GM18907 (cell line): Measurements from ENCODE around the gene ENGASE.

Source experiments
- ATAC-seq: cut with Tn5 transposase; IDR thresholded peaks from one replicate; pipeline ENCODE4 v1.9.1; 2021; ENCODE audit warnings: mild to moderate bottlenecking, moderate library complexity; ENCODE audit not compliant: unreplicated experiment

The ENGASE gene

DNA sequence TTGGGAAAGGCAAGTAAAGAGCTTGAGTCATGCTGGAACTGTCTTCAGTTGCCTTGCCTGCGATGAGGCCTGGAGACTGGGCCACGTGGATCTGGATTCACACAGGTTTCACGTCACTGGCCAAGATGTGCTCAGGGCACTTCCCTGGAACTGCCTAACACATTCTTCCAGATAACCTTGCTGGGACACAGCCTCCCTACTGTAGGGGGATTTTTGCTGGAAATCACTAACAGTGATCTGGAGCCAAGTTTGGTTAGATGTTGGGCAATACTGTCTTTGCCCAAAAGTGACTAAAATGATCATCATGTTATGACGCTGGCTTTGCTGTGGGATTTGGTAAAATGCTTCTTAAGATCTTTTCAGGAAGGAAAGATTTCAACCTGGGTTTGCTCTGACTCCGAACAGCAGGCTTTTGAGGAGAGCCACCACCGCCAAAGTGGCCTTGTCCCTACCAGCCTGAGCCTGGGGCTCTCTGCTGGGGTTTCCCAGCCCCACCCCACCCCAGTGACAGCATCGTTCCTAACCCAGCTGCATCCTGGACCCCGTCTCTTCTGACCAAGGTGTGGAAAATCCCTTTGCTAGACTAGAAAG, 36.0 kb upstream of the ENGASE start:
- no peak for ATAC-seq

DNA sequence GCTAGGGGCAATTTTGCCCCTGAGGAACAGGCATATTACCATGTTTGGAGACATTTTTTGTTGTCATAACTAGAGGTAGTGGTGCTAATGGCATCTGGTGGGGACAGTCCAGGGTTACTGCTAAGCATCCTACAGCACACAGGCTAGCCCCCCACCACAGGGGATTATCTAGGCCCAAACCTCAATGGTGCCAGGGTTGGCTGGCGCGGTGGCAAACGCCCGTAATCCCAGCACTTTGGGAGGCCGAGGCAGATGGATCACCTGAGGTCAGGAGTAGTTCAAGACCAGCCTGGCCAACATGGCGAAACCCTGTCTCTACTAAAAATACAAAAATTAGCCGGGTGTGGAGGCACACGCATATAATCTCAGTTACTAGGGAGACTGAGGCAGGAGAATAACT, 35.5 kb upstream of the ENGASE start:
- ATAC-seq, result no peak

DNA sequence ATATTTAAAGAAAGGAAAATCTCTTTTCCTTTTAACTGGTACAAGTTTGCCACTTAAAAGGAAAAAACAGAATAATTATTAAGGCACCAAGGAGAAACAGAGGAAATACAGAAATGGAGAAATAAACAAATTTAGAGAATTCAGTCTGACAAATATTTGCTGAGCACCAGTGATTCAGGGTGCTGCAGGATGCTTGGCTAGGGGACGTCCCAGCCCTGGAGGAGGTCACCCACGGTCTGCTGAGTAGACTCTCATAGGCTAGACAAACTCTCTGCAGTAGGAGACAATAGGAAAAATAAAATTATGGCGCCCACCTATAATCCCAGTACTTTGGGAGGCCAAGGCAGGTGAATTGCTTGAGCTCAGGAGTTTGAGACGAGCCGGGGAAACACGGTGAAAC, 34.7 kb upstream of the ENGASE start:
- ATAC-seq, result no peak

DNA sequence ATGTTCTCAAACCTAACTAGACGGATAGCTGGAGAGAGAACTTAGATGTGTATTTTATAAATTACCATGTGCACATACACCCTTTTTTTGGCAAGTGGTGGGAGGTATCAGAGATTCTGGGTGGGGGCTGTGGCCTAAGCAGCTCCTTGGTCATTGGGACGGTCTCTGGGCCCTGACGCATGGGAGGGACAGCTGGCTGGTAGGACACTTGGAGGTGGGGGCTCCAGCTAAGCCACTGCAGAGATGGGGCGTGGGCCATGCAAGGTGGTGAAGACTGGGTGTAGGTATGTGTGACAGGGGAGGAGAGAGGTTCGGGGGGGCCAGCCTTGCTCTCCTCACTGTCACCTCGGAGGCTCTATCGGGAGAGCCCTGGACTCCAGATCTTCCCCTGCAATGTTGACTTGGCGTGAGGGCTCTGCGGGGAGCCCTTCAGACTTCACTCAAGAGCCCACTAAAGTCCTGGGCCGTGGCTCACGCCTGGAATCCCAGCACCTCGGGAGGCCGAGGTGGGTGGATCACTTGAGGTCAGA, 33.5 kb upstream of the ENGASE start:
- ATAC-seq, result no peak

DNA sequence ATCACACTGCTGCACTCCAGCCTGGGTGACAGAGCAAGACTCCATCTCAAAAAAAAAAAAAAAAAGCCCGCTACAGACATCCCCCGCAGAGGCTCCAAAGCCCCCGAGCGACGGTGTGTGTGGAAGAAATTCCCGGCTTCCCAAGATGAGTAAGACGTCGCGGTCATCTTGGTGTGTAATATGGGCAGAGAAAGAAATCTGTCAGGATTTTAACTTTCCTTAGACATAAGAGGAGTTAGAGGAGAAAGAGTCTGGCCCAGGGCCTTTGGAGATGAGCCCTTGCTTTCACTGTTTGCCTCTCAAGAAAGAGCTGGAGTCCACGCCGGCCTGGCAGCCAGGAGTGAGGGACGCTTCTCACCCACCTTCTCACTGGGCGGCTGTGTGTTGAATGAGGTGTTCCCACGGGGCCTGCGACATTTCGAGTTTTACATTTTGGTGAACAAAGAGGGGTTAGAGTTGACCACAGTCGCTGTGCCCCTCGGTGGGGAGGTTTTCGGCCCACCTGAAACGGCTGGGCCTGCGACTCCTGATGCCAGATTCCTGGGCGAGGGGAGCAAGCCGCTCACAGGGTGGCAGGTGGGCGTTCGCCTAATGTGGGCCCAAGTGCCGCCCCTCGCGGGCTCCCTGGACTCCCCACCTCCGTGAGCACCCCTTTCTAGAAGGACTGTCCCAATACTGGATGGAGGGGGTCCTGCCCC, 32.8 kb upstream of the ENGASE start:
- no peak for ATAC-seq

DNA sequence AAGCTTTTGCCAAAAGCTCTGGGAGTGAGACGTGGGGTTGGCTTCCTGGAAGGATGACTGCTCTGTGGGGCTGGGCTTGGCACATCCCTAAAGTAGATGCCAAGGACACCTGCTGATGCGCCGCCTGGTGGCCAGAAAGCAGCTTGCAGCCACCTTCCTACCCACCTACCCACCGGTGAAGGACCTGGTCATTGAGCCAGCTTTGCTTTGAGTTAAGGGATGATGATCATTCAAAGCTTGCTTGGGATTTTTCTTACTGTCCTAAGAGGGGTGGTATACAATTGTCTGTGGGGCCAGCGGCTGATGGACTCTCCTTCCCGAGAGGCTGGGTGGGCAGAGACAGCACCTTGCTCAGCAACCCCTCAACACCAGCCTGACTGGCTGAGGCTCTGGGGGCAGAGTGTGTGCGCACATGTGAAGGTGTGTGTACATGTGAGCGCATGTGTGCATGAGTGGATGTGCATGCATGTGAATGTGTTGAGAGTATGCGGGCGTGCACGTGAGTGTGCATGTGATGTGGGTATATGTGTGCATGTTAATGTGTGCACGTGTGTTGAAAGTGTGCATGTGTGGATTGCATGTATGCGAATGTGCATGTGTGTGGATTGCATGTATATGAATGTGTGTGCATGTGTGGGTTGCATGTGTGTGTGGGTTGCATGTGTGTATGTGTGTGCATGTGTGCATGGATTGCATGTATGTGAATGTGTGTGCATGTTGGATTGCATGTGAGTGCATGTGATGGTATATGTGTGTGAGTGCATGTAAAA, 32.0 kb upstream of the ENGASE start:
- no peak for ATAC-seq

DNA sequence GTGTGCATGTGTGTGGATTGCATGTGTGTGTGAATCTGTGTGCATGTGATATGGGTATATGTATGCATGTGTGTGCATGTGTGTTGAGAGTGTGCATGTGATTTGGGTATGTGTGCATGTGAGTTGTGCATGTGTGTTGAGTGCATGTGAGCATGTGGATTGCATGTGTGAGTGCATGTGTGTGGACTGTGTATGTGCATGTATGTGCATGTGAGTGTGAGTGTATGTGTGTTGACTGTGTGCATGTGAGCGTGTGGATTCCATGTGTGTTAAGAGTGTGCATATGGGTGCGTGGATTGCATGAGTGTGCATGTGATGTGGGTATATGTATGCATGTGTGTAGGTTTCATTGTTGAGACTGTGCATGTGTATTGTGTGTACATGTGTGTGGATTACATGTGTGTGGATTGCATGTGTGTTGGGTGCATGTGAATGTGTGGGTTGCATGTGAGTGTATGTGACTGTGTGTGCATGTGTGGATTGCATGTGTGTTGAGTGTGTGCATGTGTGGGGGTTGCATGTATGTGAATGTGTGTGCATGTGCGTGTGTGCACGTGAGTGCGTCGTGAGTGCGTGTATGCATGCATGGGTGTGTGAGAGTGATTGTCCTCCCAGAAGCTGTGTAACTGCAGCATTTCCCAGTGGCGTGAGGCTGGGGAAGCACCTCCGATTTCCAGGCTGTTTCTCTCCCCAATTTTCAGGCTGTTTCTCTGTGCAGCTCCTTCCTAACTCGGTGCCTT, 31.3 kb upstream of the ENGASE start:
- ATAC-seq, result no peak

DNA sequence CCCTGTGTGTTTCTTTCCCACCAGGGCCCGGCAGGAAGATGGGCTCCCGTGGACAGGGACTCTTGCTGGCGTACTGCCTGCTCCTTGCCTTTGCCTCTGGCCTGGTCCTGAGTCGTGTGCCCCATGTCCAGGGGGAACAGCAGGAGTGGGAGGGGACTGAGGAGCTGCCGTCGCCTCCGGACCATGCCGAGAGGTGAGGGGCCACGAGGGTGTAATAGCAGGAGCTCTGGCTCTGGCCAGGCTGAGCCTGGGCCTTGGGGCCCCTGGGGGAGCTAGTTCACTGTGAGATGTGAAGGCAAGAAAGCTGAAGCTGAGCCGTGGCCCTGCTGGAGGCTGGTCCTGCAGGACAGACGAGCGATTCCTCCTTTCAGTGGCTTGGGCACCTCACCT, 30.7 kb upstream of the ENGASE start:
- no peak for ATAC-seq

DNA sequence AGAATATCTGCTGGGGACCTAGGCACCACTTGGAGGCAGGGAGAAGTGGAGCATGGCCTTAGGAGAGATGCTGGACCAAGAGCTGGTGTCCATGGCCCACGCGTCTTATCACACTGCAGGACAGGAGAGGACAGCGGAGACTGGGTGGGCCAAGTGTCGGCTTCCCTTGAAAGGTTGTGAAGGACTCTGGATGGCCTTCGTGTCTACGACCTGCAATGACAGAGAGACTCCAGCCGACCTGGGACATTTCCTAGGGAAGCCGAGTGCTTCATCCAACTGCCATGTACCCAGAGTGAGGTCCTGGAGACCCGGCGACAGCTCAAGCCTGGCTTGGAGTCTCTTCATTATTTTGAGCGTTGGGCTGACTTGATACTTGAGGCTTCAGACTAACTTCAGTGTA, 30.2 kb upstream of the ENGASE start:
- ATAC-seq, result no peak

DNA sequence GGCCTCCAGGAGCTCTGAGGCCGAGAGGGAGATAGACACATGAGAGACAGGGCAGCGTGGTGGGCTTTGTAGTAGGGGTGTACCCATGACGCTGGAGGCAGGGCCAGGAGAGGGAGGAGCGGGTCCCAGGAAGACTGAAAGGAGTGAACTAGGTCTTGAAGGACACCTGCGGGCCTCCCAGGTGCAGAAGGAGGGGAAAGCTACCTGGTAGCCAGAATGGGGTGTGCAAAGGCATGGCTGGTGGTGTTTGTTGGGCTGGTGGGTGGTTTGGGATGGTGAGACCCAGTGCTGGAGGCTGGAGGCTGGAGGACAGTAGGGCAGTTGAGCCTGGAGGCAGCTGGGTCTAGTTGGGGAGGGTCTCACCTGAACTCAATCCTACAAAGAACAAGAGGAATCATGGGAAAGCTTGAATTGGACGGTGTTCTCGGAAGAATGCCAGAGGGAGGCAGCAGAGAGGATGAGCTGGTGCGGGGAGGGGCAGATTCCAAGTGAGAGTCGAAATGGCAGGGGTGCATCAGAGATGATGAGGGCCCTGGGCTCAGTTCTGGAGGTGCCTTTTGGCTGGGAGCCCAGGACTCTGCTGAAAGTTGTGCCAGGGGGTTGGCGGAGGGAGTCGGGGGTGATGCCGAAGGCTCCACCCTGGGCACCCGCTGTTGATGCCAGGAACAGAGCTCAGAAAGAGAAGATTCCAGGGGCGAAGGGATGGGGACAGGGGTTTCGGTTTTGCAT, 29.5 kb upstream of the ENGASE start:
- ATAC-seq, result no peak

DNA sequence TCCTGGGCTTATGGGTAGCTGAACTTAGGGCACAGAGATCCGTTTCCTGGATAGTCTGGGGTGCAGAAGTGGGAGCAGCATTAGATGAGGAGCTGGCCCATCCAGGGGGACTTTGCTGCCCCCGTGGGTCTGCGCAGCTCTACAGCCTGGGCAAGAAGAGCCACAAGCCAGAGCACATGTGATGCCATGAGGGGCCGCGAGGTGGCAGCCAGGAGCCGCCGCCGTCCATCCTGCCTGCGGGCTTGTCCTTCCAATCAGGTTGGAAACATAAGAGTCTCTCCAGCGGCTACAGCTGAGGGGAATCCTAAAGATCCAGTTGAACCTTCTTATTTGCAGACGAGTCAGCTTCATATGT, 28.8 kb upstream of the ENGASE start:
- ATAC-seq, result no peak

DNA sequence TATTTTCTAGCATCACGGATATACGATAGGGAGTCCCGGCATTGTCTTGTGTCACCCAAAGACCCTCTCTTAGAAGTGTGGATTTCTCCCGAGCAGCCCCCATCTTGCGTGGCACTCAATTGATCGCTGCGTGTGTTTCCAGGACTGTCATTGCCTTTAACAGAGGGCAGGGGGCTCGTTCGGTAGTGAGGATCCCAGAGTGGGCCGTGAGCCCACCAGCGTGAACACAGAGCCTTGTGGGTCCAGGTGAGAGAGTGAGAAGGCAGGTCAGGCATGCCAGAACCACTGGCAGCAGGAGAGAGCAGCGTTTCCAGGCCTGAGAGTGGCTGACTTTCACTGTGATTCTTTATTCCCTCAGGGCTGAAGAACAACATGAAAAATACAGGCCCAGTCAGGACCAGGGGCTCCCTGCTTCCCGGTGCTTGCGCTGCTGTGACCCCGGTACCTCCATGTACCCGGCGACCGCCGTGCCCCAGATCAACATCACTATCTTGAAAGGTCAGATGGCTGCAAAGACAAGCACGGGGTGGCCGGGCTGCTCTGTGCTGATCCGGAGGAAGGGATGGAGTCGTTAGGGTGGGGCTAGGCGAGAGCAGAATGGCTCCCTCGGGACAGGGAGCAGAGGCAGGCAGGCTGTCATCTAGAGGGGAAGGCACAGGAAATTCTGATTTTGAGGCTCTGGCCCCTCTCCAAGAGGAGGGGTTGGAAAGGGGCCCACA, 28.3 kb upstream of the ENGASE start:
- no peak for ATAC-seq

DNA sequence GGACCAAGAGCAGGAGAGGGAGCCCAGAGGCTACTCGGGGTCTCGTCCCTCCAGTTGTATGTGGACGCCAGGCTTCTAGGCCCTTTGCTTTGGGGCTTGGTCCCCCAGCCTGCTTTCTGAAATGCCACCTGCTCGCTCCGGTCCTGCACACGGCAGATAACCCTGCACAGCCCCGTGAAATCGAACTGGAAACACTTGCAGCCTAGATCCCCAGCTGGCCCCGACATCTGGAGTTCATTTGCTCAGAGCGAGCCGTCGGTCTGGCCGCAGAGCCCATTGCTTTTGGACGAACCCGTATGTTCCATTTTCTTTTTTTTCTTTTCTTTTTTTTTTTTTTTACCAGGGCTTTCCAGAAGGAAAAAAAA, 27.7 kb upstream of the ENGASE start:
- ATAC-seq, result no peak

DNA sequence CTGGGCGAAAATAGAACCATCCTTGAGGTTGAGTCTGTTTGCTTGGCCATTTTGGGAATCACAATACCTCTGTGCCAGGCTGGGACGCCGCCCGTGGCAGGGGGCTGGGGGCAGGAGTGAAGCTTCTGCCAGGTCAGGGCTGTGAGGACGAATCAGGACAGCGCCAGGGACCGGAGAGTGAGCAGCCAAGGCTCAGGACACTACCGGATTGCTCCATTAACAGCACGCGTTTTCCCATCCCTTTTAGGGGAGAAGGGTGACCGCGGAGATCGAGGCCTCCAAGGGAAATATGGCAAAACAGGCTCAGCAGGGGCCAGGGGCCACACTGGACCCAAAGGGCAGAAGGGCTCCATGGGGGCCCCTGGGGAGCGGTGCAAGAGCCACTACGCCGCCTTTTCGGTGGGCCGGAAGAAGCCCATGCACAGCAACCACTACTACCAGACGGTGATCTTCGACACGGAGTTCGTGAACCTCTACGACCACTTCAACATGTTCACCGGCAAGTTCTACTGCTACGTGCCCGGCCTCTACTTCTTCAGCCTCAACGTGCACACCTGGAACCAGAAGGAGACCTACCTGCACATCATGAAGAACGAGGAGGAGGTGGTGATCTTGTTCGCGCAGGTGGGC, 27.2 kb upstream of the ENGASE start:
- no peak for ATAC-seq

DNA sequence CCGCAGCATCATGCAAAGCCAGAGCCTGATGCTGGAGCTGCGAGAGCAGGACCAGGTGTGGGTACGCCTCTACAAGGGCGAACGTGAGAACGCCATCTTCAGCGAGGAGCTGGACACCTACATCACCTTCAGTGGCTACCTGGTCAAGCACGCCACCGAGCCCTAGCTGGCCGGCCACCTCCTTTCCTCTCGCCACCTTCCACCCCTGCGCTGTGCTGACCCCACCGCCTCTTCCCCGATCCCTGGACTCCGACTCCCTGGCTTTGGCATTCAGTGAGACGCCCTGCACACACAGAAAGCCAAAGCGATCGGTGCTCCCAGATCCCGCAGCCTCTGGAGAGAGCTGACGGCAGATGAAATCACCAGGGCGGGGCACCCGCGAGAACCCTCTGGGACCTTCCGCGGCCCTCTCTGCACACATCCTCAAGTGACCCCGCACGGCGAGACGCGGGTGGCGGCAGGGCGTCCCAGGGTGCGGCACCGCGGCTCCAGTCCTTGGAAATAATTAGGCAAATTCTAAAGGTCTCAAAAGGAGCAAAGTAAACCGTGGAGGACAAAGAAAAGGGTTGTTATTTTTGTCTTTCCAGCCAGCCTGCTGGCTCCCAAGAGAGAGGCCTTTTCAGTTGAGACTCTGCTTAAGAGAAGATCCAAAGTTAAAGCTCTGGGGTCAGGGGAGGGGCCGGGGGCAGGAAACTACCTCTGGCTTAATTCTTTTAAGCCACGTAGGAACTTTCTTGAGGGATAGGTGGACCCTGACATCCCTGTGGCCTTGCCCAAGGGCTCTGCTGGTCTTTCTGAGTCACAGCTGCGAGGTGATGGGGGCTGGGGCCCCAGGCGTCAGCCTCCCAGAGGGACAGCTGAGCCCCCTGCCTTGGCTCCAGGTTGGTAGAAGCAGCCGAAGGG, 26.4 kb upstream of the ENGASE start:
- ATAC-seq, result no peak

DNA sequence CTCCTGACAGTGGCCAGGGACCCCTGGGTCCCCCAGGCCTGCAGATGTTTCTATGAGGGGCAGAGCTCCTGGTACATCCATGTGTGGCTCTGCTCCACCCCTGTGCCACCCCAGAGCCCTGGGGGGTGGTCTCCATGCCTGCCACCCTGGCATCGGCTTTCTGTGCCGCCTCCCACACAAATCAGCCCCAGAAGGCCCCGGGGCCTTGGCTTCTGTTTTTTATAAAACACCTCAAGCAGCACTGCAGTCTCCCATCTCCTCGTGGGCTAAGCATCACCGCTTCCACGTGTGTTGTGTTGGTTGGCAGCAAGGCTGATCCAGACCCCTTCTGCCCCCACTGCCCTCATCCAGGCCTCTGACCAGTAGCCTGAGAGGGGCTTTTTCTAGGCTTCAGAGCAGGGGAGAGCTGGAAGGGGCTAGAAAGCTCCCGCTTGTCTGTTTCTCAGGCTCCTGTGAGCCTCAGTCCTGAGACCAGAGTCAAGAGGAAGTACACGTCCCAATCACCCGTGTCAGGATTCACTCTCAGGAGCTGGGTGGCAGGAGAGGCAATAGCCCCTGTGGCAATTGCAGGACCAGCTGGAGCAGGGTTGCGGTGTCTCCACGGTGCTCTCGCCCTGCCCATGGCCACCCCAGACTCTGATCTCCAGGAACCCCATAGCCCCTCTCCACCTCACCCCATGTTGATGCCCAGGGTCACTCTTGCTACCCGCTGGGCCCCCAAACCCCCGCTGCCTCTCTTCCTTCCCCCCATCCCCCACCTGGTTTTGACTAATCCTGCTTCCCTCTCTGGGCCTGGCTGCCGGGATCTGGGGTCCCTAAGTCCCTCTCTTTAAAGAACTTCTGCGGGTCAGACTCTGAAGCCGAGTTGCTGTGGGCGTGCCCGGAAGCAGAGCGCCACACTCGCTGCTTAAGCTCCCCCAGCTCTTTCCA, 25.5 kb upstream of the ENGASE start:
- no peak for ATAC-seq

DNA sequence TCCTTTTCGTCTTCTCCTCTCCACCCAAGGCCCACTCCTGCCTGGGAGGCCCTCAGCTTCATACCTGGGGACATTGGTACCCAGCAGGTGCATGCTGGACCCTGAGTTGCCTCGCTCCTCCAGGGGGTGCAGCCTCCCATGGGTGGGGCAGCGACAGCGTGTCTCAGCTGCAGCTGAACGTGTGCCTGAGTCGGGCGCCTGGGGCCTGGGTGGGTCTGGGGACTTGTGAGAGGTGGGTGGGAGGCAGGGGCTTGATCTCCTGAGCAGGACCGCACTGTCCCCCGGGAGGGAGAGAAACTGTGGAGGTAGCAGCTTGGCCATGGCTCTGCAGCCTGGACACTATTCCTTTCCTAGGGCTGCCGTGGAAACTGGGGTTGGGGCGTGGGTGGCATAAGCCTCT, 24.8 kb upstream of the ENGASE start:
- ATAC-seq, result no peak

DNA sequence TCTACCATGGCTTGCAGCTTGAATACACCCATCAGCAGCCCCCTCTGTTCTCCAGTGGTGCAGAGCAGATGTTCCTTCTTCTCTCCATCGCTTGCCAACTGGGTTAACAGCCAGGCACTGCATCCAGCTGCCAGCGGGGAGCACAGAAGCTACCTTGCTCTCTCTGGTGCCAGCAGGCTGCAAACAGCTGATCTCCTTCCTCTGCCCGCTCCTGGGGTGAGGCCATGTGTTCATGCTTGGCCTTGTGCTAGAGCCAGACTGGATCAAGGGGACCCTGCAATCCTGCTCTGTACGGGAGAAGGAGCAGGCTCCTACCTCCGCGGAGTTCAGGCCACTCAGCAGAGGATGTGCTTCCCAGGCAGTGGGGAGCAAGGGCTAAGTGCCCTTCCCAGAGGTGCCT, 24.1 kb upstream of the ENGASE start:
- no peak for ATAC-seq
